Adrenal gland (tissue), 5 donors: ENCODE measurements around the gene DGAT2.

Experiments
- CTCF ChIP-seq, 6 experiments: fragments of 450-650 bp in 4 of 6; fragments of 200-600 bp in 2 of 6; sonication (generic) in 1 of 6; IDR thresholded peaks; 1 replicate in 5 of 6; 2 replicates in 1 of 6; pipeline versions ENCODE4 v1.5.1 to v1.8.0; 2016 to 2021; ENCODE audit warnings: antibody characterized with exemption in 6 of 6, mild to moderate bottlenecking in 2 of 6, moderate library complexity in 1 of 6
- POLR2A ChIP-seq, 2 donors: fragments of 450-650 bp; IDR thresholded peaks; one replicate each; pipeline ENCODE4 v1.6.1; 2017; ENCODE audit warnings: antibody characterized with exemption in 2 of 2, mild to moderate bottlenecking in 2 of 2, moderate library complexity in 1 of 2
- donor health status: DM: no; HTN: no; CAD: no.

DNA sequence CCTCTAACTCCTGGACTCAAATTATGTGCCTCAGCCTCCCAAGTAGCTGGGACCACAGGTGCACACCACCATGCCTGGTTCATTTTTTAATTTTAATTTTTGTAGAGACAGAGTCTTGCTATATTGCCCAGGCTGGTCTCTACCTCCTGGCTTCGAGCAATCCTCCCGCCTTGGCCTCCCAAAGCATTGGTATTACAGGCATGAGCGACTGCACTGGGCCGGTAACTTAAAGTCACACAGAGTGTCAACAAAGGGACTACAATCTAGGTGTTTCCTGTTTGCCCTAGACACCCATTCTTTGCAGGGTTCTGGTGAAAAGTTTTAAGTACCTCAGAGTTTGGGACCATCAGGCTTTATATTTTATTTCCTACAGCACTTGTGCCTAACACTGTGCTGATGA, 54.8 kb downstream of the DGAT2 start:
- TF ChIP-seq CTCF (IDR thresholded peaks at IDR 0.05) (no peak), POLR2A (IDR thresholded peaks at IDR 0.05) (no peak)
